ENCODE data around the gene LILRB5.
"Not testable (repeated sequence)": the region's sequence is repeated elsewhere in the genome, so short reads cannot be mapped to it uniquely, and the experiment has no call there.

Gene LILRB5

GRCh38 chr19:54247106-54247930, 9.8 kb downstream of the LILRB5 start:
- no peak for DNase-seq
- H3K9me3 Mint-ChIP-seq = no peaks in the 10 kb centered on the region
- no peak for ATAC-seq (replicated peaks)
- peak overlapping the region; percentile 70 to 86 for H3K27ac Mint-ChIP-seq
- peak overlapping the region; percentile 46 to 53 for H3K4me3 Mint-ChIP-seq
- H3K27me3 Mint-ChIP-seq = peaks cover 1 to 25% of the 10 kb centered on the region in 2 donors
- H3K4me1 Mint-ChIP-seq (ENCODE audit: low read depth in 2 of 2) = peaks cover 10 to 12% of the 10 kb centered on the region in 2 donors
- H3K36me3 Mint-ChIP-seq (ENCODE audit: insufficient read depth) = no peaks in the 10 kb centered on the region

- Mint-ChIP-seq H3K36me3 (ENCODE audit: insufficient read depth) (no peaks in the 10 kb centered on the region), H3K9me3 (no peaks in the 10 kb centered on the region), H3K27me3 (peaks cover 0 to 18% of the 10 kb centered on the region in 2 donors), H3K4me3 (no peak overlapping the region), H3K4me1 (ENCODE audit: low read depth in 2 of 2) (peaks cover 10 to 12% of the 10 kb centered on the region in 2 donors), H3K27ac (no peak overlapping the region)
- no peak for ATAC-seq (replicated peaks)
- no peak for DNase-seq
These were observed 11.1 kb downstream of the LILRB5 start for GRCh38 chr19:54245936-54246335.

GRCh38 chr19:54243809-54244208, 13.3 kb downstream of the LILRB5 start:
- not testable (repeated sequence) for DNase-seq; H3K27ac Mint-ChIP-seq; H3K4me3 Mint-ChIP-seq; H3K9me3 Mint-ChIP-seq; ATAC-seq (replicated peaks); H3K36me3 Mint-ChIP-seq (ENCODE audit: insufficient read depth)
- Mint-ChIP-seq H3K4me1 (ENCODE audit: low read depth in 2 of 2) (peaks cover 10 to 12% of the 10 kb centered on the region in 2 donors), H3K27me3 (peaks cover 10 to 19% of the 10 kb centered on the region in 2 donors)

DNA sequence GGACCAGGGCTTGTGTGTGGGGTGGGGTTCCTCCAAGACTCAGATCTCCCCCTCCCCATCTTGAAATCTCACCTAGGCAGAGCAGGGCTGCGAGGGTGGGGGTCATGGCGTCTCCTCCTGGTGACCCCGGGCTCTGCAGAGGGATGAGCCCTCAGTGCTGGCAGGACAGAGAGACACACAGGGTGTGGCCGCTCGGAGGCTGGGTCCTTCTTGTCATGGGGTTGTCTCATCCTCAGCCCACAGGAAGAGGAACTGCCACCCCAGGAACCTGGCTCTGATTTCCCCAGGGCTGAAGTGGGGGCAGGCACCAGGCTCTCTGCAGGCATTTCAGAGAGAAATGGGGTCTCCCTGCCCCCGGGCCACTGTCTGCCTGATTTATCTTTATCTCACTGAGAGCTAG, 14.4 kb downstream of the LILRB5 start, which contains the start of gene LILRA6:
LILRA6 (minus strand) TSS at position 145 of the 400 bp plus-strand sequence.
- not testable (repeated sequence) for H3K4me1 Mint-ChIP-seq (ENCODE audit: low read depth in 2 of 2); DNase-seq; H3K4me3 Mint-ChIP-seq; H3K27ac Mint-ChIP-seq; H3K36me3 Mint-ChIP-seq (ENCODE audit: insufficient read depth); H3K9me3 Mint-ChIP-seq
- ATAC-seq (replicated peaks) = peak; percentile 62
- peaks cover 13 to 19% of the 10 kb centered on the region in 2 donors for H3K27me3 Mint-ChIP-seq

- H3K4me3 Mint-ChIP-seq; ATAC-seq (replicated peaks); DNase-seq; H3K27ac Mint-ChIP-seq; H3K9me3 Mint-ChIP-seq; H3K36me3 Mint-ChIP-seq (ENCODE audit: insufficient read depth); H3K4me1 Mint-ChIP-seq (ENCODE audit: low read depth in 2 of 2): not testable (repeated sequence)
- peaks cover 13 to 19% of the 10 kb centered on the region in 2 donors for H3K27me3 Mint-ChIP-seq
These were observed 14.8 kb downstream of the LILRB5 start for GRCh38 chr19:54242234-54242633.

DNA sequence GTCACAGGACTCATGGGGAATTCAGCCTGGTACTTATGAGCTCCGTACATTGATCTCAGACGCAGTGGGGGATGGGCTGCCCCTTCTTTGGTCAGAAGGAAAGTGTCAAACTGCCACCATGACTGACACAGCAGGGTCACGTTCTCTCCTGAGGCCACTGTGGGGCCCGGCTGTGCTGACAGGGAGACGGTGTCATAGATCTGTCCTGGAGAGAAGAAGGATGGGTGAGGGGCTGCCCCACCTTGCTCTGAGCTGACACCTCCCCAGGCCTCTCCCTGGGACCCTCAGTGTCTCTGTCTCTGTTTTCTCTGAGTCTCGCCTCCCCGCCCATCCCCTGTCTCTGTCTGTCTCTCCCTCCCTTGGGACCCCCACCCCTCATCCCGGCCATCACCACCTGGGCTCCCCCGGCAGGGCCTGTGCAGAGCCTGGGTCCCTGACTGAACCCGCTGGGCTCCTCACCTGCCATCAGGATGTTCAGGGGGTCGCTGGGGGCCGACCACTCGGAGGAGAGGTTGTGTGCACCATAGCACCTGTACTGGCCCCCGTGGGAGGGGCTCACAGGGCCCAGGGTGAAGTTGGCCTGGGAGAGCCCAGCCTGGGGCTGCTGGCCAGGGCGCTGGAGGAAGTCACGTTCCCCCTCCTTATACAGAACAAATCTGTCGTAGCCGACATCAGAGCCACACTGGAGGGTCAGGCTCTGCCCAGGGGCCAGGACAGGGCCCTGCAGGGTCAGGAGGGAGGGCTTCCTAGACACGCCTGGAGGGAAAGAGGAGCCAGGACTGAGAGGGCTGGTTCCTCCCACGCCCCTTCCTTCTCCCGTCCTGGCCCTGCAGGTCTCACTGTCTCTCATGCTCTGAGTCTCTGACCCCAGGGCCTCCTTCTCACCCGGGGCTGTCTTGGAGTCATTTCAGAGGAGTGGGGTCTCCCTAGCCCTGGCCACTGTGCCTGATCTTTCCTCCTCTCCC, 16.4 kb downstream of the LILRB5 start:
- not testable (repeated sequence) for H3K4me1 Mint-ChIP-seq (ENCODE audit: low read depth in 2 of 2); H3K36me3 Mint-ChIP-seq (ENCODE audit: insufficient read depth); H3K4me3 Mint-ChIP-seq; H3K27ac Mint-ChIP-seq; ATAC-seq (replicated peaks); DNase-seq; H3K9me3 Mint-ChIP-seq
- peaks cover 13 to 24% of the 10 kb centered on the region in 2 donors for H3K27me3 Mint-ChIP-seq

GRCh38 chr19:54239491-54240371, 17.3 kb downstream of the LILRB5 start:
- peak overlapping the region in 1 of 2 donors; percentile 81 for H3K27ac Mint-ChIP-seq
- not testable (repeated sequence) for H3K36me3 Mint-ChIP-seq (ENCODE audit: insufficient read depth); H3K4me3 Mint-ChIP-seq; ATAC-seq (replicated peaks); DNase-seq; H3K9me3 Mint-ChIP-seq; H3K4me1 Mint-ChIP-seq (ENCODE audit: low read depth in 2 of 2)
- H3K27me3 Mint-ChIP-seq = peaks cover 13 to 19% of the 10 kb centered on the region in 2 donors

DNA sequence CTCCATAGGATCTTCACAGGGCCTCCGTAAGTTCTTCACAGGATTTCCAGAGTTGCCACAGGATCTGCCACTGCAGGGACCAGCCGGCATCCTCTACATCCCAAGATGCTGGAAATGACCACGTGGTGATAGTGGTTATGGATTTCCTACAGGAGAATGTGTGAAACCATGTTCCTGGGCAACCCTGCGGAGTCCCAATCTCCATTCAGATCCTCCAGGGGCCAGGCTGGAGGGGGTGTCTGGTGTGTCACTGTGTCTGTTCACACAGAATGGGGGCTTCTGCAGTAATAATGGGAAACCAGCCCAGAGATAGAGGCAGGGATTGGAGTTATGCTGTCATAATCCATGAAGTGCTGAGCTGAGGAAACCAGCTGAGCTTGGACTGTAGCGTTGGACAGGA, 23.1 kb downstream of the LILRB5 start:
- Mint-ChIP-seq H3K27ac (no peak overlapping the region), H3K36me3 (ENCODE audit: insufficient read depth) (no peaks in the 10 kb centered on the region), H3K9me3 (no peaks in the 10 kb centered on the region), H3K27me3 (peaks cover 30 to 40% of the 10 kb centered on the region in 2 donors), H3K4me3 (no peak overlapping the region), H3K4me1 (ENCODE audit: low read depth in 2 of 2) (peaks cover 3 to 4% of the 10 kb centered on the region in 2 donors)
- ATAC-seq (replicated peaks) (no peak), DNase-seq (no peak)

DNA sequence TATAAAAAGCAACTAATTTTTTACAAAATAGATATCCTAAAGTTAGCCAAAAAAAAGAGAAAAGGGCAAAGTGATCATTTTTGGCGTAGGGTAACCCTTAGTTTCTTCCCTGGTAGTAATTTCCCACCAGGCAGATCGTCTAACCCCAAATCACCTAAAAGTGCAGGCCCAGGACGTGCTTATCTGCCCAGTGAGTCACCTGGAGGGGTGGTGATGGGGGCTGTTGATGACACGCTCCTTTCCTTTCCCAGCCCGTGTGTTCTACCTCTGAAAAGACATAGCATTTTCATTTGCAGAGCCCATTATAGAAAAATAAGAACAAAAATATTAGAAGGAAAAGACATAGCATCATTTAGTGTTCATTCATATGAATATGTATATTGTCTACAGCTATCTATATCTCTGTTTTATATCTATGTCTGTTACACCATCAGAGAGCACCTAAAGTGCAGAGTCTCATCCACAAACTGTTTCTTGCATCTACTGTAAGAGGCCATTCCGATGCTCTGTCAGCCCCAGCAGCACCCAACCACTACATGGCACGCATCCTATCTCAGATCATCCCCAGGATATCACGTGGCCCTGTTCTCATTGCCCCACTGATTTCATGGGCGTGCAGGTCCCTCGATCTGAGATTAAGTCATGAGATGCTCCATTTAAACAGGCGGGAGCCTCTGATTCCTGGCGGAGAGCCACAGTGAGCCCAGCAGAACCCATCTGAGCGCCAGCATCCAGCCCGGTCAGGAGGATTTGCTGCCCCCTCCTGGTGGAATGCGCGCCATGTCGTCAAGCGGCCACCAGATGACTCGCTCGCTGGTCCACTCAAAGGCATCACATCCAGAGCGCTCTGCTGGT, 25.8 kb downstream of the LILRB5 start:
- no peaks in the 10 kb centered on the region for H3K36me3 Mint-ChIP-seq (ENCODE audit: insufficient read depth)
- peaks cover 3 to 4% of the 10 kb centered on the region in 2 donors for H3K4me1 Mint-ChIP-seq (ENCODE audit: low read depth in 2 of 2)
- ATAC-seq (replicated peaks) = peak; percentile 99
- DNase-seq = peak; percentile 88 to 90 (median 90)
- peaks cover 25 to 39% of the 10 kb centered on the region in 2 donors for H3K27me3 Mint-ChIP-seq
- H3K27ac Mint-ChIP-seq = no peak overlapping the region
- H3K9me3 Mint-ChIP-seq = no peaks in the 10 kb centered on the region
- H3K4me3 Mint-ChIP-seq = no peak overlapping the region

DNA sequence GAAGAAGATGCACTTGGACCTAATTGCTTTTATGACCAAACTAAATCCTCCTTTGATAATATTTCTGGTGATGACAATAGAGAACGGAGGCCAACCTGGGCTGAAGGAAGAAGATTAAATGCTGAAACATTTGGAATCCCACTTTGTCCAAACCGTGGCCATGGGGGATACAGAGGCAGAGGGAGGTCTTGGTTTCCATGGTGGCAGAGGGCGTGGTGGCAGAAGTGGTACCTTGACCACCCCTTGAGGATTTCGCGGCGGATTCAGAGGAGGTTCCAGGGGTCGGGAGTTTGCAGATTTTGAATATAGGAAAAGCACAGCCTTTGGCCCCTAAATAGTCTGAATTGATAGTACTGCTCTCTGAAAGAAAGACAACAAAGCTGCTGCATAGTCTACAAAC, 27.0 kb downstream of the LILRB5 start:
- no peaks in the 10 kb centered on the region for H3K36me3 Mint-ChIP-seq (ENCODE audit: insufficient read depth)
- H3K27ac Mint-ChIP-seq = no peak overlapping the region
- no peak overlapping the region for H3K4me3 Mint-ChIP-seq
- H3K27me3 Mint-ChIP-seq = peaks cover 25 to 39% of the 10 kb centered on the region in 2 donors
- no peak for DNase-seq
- peaks cover 3 to 4% of the 10 kb centered on the region in 2 donors for H3K4me1 Mint-ChIP-seq (ENCODE audit: low read depth in 2 of 2)
- no peak for ATAC-seq (replicated peaks)
- H3K9me3 Mint-ChIP-seq = no peaks in the 10 kb centered on the region

DNA sequence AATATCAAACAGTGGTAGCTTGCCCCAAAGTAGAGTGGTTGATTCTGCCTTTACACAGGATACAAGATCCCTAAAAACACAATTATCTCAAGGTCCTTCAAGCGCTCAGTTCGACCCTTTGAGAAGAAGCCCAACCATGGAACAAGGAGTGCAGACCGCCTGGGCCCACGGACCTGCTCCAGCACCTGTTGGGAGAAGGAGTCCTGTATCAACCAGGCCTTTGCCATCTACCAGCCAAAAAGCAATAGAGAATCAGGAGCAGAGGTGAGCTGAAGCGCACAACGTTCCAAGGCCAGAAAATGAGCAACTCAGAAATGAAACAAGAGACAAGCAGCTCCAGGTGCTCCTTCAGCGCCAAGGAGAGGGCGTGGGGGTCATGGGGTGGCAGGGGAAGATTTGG, 27.9 kb downstream of the LILRB5 start:
- Mint-ChIP-seq H3K36me3 (ENCODE audit: insufficient read depth) (no peaks in the 10 kb centered on the region), H3K27ac (no peak overlapping the region), H3K27me3 (peaks cover 25 to 39% of the 10 kb centered on the region in 2 donors), H3K4me1 (ENCODE audit: low read depth in 2 of 2) (peaks cover 3 to 4% of the 10 kb centered on the region in 2 donors), H3K4me3 (no peak overlapping the region), H3K9me3 (no peaks in the 10 kb centered on the region)
- no peak for ATAC-seq (replicated peaks)
- DNase-seq = no peak

GRCh38 chr19:54224619-54225018, 32.5 kb downstream of the LILRB5 start:
- H3K4me1 Mint-ChIP-seq (ENCODE audit: low read depth in 2 of 2) = peaks cover 0 to 12% of the 10 kb centered on the region in 2 donors
- ATAC-seq (replicated peaks); H3K27ac Mint-ChIP-seq; H3K36me3 Mint-ChIP-seq (ENCODE audit: insufficient read depth); DNase-seq; H3K4me3 Mint-ChIP-seq; H3K9me3 Mint-ChIP-seq: not testable (repeated sequence)
- H3K27me3 Mint-ChIP-seq = peaks cover 18 to 26% of the 10 kb centered on the region in 2 donors
